ENCODE data around the gene NSMF. TPM values are rescaled to one million over a fixed set of nuclear protein-coding genes. Genes with fewer than 3 reads are reported as not detected.
"Not testable (repeated sequence)": the region's sequence is repeated elsewhere in the genome, so short reads cannot be mapped to it uniquely, and the experiment has no call there.

Gene NSMF
- total RNA-seq, 3 donors from 2014 or later (not counting 1 experiment from before 2014, with no cell fraction given): 78.1 to 111 (median 87.8) TPM

DNA sequence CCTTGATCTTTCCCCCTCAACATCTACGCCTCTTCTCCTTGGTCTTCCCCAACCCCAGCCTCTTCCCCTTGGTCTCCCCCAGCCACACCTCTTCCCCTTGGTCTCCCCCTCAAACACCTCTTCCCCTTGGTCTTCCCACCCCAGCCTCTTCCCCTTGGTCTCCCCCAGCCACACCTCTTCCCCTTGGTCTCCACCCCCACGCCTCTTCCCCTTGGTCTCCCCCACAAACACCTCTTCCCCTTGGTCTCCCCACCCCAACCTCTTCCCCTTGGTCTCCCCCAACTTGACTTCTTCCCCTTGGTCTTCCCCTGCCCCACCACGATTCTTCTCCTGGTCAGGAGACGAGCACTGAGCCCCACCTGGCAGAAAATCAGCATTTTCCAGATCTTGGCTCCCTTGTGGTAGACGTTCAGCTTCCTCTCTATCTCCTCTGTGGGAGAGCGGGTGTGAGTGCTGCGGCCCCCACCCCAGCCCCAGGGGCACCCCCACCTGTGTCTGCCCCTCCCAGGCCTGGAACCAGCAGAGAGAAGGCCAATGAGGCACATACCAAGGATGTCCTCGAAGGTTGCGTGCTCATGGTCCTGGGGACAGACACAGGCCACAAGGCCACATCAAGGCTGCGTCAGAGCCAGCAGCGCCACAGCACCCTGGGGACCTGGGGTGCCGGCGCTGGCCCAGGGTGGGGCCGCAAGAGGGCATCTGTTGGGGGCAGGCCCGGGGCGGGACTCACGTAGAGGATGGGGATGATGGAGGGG, 7.0 kb downstream of the NSMF start:
- peaks cover 61% of the 10 kb centered on the region for H3K4me1 ChIP-seq (ENCODE audit: control insufficient read depth, insufficient read depth, low read length)
- TF ChIP-seq, protein P1, sequence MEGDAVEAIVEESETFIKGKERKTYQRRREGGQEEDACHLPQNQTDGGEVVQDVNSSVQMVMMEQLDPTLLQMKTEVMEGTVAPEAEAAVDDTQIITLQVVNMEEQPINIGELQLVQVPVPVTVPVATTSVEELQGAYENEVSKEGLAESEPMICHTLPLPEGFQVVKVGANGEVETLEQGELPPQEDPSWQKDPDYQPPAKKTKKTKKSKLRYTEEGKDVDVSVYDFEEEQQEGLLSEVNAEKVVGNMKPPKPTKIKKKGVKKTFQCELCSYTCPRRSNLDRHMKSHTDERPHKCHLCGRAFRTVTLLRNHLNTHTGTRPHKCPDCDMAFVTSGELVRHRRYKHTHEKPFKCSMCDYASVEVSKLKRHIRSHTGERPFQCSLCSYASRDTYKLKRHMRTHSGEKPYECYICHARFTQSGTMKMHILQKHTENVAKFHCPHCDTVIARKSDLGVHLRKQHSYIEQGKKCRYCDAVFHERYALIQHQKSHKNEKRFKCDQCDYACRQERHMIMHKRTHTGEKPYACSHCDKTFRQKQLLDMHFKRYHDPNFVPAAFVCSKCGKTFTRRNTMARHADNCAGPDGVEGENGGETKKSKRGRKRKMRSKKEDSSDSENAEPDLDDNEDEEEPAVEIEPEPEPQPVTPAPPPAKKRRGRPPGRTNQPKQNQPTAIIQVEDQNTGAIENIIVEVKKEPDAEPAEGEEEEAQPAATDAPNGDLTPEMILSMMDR (IDR thresholded peaks at IDR 0.05): no peak
- ATAC-seq (no peak), DNase-seq (peak in 1 of 2 donors; percentile 22)
- Mint-ChIP-seq H3K27me3 (ENCODE audit: low read depth in 2 of 2) (no peaks in the 10 kb centered on the region), H3K4me3 (peak overlapping the region; percentile 67), H3K27ac (peak overlapping the region in 1 of 2 donors; percentile 79), H3K9me3 (no peaks in the 10 kb centered on the region), H3K4me1 (peaks cover 6 to 53% of the 10 kb centered on the region in 2 donors), H3K36me3 (no peaks in the 10 kb centered on the region)
- WGBS (ENCODE audit: insufficient coverage): 65% methylated on average over 17 of the region's 17 CpGs
- intact Hi-C loops (cut with micrococcal nuclease): no loop called here
- H3K9me3 ChIP-seq (ENCODE audit: control insufficient read depth, insufficient read depth, low read length): no peaks in the 10 kb centered on the region
- no peak overlapping the region for H3K4me3 ChIP-seq (ENCODE audit: low read length)
- no peaks in the 10 kb centered on the region for H3K27me3 ChIP-seq (ENCODE audit: control insufficient read depth, insufficient read depth, low read length)
- peaks cover 2% of the 10 kb centered on the region for H3K36me3 ChIP-seq (ENCODE audit: control insufficient read depth, insufficient read depth, low read length)
- no peak overlapping the region for H3K27ac ChIP-seq (ENCODE audit: low read length)

DNA sequence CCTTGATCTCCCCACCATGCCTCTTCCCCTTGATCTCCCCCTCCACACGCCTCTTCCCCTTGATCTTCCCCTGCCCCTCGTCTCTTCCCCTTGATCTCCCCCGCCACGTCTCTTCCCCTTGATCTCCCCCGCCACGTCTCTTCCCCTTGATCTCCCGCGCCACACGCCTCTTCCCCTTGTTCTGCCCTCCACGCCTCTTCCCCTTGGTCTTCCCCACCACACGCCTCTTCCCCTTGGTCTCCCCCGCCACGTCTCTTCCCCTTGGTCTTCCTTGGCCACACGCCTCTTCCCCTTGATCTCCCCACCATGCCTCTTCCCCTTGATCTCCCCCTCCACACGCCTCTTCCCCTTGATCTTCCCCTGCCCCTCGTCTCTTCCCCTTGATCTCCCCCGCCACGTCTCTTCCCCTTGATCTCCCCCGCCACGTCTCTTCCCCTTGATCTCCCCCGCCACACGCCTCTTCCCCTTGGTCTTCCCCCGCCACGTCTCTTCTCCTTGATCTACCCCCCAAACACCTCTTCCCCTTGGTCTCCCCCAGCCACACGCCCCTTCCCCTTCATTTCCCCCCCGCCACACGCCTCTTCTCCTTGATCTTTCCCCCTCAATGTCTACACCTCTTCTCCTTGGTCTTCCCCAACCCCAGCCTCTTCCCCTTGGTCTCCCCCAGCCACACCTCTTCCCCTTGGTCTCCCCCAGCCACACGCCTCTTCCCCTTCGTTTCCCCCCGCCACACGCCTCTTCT, 7.7 kb downstream of the NSMF start:
- peaks cover 6 to 53% of the 10 kb centered on the region in 2 donors for H3K4me1 Mint-ChIP-seq
- H3K4me3 ChIP-seq (ENCODE audit: low read length); H3K36me3 Mint-ChIP-seq; H3K27me3 Mint-ChIP-seq (ENCODE audit: low read depth in 2 of 2); ATAC-seq; H3K9me3 Mint-ChIP-seq; intact Hi-C loops (cut with micrococcal nuclease); H3K27me3 ChIP-seq (ENCODE audit: control insufficient read depth, insufficient read depth, low read length); H3K9me3 ChIP-seq (ENCODE audit: control insufficient read depth, insufficient read depth, low read length); H3K36me3 ChIP-seq (ENCODE audit: control insufficient read depth, insufficient read depth, low read length); H3K27ac ChIP-seq (ENCODE audit: low read length): not testable (repeated sequence)
- H3K4me1 ChIP-seq (ENCODE audit: control insufficient read depth, insufficient read depth, low read length): peaks cover 63% of the 10 kb centered on the region
- 44% methylated on average over 15 of the region's 31 CpGs for WGBS (ENCODE audit: insufficient coverage)
- peak in 1 of 2 donors; percentile 59 for DNase-seq
- H3K4me3 Mint-ChIP-seq: peak overlapping the region; percentile 67
- peak overlapping the region in 1 of 2 donors; percentile 79 for H3K27ac Mint-ChIP-seq

DNA sequence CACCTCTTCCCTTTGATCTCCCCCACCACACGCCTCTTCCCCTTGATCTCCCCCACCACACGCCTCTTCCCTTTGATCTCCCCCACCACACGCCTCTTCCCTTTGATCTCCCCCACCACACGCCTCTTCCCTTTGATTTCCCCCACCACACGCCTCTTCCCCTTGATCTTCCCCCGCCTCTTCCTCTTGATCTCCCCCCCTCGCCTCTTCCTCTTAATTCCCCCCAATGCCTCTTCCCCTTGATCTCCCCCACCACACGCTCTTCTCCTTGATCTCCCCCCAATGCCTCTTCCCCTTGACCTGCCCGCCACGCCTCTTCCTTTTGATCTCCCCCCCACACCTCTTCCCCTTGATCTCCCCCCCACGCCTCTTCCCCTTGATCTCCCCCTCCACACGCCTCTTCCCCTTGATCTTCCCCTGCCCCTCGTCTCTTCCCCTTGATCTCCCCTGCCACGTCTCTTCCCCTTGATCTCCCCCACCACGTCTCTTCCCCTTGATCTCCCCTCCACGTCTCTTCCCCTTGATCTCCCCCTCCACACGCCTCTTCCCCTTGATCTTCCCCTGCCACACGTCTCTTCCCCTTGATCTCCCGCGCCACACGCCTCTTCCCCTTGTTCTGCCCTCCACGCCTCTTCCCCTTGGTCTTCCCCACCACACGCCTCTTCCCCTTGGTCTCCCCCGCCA, 8.5 kb downstream of the NSMF start:
- peak overlapping the region in 1 of 2 donors; percentile 73 for H3K27ac Mint-ChIP-seq
- intact Hi-C loops (cut with micrococcal nuclease); H3K4me3 ChIP-seq (ENCODE audit: low read length); H3K36me3 Mint-ChIP-seq; ATAC-seq; H3K27me3 ChIP-seq (ENCODE audit: control insufficient read depth, insufficient read depth, low read length); H3K9me3 Mint-ChIP-seq; H3K9me3 ChIP-seq (ENCODE audit: control insufficient read depth, insufficient read depth, low read length); H3K27ac ChIP-seq (ENCODE audit: low read length); H3K27me3 Mint-ChIP-seq (ENCODE audit: low read depth in 2 of 2); H3K36me3 ChIP-seq (ENCODE audit: control insufficient read depth, insufficient read depth, low read length): not testable (repeated sequence)
- 21% methylated on average over 16 of the region's 24 CpGs for WGBS (ENCODE audit: insufficient coverage)
- peaks cover 6 to 49% of the 10 kb centered on the region in 2 donors for H3K4me1 Mint-ChIP-seq
- peaks cover 70% of the 10 kb centered on the region for H3K4me1 ChIP-seq (ENCODE audit: control insufficient read depth, insufficient read depth, low read length)
- H3K4me3 Mint-ChIP-seq: peak overlapping the region; percentile 37
- peak in 1 of 2 donors; percentile 85 for DNase-seq

DNA sequence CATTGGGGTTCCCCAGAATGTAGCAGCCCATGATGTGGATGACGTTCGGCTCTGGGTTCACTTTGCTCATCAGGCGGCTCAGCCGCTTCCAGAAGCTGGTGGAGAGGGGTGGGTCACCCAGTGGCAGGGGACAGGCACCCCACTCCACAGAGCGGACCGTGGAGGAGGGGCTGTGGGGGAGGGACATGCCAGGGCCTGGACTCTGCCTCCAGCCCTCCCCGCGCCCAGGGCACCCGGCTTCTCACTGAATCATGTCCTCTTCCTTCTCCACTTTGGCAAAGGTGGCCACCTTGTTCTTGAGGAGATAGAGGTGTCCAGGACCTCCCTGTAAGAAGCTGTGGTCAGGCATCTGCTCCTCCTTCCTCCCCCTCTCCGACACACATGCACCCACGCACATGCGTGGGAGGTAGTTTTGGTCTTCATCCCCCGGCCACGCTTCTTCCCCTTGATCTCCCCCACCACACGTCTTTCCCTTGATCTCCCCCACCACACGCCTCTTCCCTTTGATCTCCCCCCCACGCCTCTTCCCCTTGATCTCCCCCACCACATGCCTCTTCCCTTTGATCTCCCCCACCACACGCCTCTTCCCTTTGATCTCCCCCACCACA, 9.1 kb downstream of the NSMF start:
- intact Hi-C loops (cut with micrococcal nuclease): no loop called here
- H3K4me1 ChIP-seq (ENCODE audit: control insufficient read depth, insufficient read depth, low read length): peaks cover 73% of the 10 kb centered on the region
- peak overlapping the region in 1 of 2 donors; percentile 73 for H3K27ac Mint-ChIP-seq
- WGBS (ENCODE audit: insufficient coverage): 50% methylated on average over 17 of the region's 18 CpGs
- H3K4me1 Mint-ChIP-seq: peaks cover 11 to 54% of the 10 kb centered on the region in 2 donors
- H3K4me3 Mint-ChIP-seq: peak overlapping the region; percentile 28
- no peaks in the 10 kb centered on the region for H3K9me3 Mint-ChIP-seq
- no peak overlapping the region for H3K4me3 ChIP-seq (ENCODE audit: low read length)
- no peak for ATAC-seq
- TF ChIP-seq, protein P1 (IDR thresholded peaks at IDR 0.05): no peak
- peak in 1 of 2 donors; percentile 83 for DNase-seq
- no peak overlapping the region for H3K27ac ChIP-seq (ENCODE audit: low read length)
- H3K36me3 ChIP-seq (ENCODE audit: control insufficient read depth, insufficient read depth, low read length): no peaks in the 10 kb centered on the region
- H3K9me3 ChIP-seq (ENCODE audit: control insufficient read depth, insufficient read depth, low read length): no peaks in the 10 kb centered on the region
- H3K27me3 Mint-ChIP-seq (ENCODE audit: low read depth in 2 of 2): peaks cover 0 to 3% of the 10 kb centered on the region in 2 donors
- H3K36me3 Mint-ChIP-seq: no peaks in the 10 kb centered on the region
- H3K27me3 ChIP-seq (ENCODE audit: control insufficient read depth, insufficient read depth, low read length): no peaks in the 10 kb centered on the region
